Brain microvascular endothelial cell (primary cell): Measurements from ENCODE around the gene ADAMTS2.

Experiments
- DNase-seq: peaks from one replicate; pipeline ENCODE4 v3.0.0-alpha.2; 2020
- H3K27ac ChIP-seq: fragments of 250-450 bp; sonication (Bioruptor Pico); 2 replicates; pipeline ENCODE4 v1.5.1; 2020; ENCODE audit warnings: mild to moderate bottlenecking, moderate library complexity
- H3K27me3 ChIP-seq: fragments of 250-450 bp; sonication (Bioruptor Pico); replicated peaks from 2 replicates; pipeline ENCODE4 v1.5.1; 2020; ENCODE audit warnings: mild to moderate bottlenecking
- H3K36me3 ChIP-seq: fragments of 250-450 bp; sonication (Bioruptor Pico); replicated peaks from 2 replicates; pipeline ENCODE4 v1.5.1; 2020; ENCODE audit warnings: mild to moderate bottlenecking
- H3K4me3 ChIP-seq: 2 replicates; pipeline ENCODE4 v1.5.1; 2011; ENCODE audit warnings: low read depth, mild to moderate bottlenecking, control low read depth, low read length, moderate library complexity
- CTCF ChIP-seq: IDR thresholded peaks from 2 replicates; pipeline ENCODE4 v1.5.1; 2011; ENCODE audit warnings: low read depth, mild to moderate bottlenecking, moderate library complexity, low read length, control low read depth, inconsistent platforms; ENCODE audit errors: missing control alignments
- in situ Hi-C: cut with HindIII; loops from 2 replicates; pipeline ENCODE4 v1.10.0; 2017; ENCODE audit warnings: low sequenced_read_pairs, low pct_ligation_motif_present

ADAMTS2 gene

DNA sequence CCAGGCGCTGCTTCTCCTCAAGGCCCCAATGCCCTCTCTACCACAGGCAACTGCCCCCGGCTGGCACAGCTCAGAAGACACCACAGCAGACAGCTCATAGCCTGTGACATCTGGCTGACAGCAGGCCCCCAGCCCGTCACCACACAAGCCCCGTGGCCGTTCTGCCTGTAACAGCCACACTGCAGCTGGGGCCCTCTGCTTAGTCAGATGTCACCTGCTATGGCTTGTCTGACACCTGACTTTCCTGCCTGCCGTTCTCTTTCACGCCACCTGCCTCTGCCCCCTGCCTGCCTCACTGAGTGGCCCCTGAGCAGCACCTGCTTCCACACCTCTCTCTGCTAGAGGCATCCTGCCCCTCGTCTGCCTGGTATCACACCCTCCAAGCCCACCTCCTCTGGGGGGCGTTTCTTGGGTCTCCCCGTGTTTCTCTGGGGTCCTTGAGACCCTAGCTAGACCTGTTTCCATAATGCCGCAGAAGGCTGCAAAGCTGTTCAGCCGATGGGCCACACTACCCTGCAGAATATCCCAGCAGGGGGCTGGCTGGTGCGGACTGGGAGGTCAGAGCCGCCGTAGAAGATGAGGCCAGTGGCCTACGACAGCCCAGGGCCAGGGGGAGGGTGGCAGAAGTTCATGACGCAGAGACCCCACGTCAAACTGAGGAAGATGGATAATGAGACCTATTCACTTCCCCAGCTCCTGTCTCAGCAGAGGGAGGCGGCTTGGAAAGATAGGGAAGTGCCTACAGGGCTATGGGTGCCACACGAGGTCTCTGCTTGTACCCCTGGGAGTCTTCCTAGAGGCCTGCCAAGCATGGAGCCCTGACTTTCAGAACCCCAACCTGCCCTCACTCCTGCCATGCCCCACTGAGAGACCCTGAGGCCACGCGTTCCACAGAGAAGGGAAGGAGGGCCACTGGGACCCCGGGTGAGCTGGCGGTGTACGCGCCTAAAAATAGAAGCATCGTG lies 190.0 kb downstream of the ADAMTS2 start:
- no peak overlapping the region for H3K27ac ChIP-seq
- TF ChIP-seq CTCF: no peak
- no peak for DNase-seq
- no peak overlapping the region for H3K4me3 ChIP-seq
- peaks cover 8% of the 10 kb centered on the region for H3K36me3 ChIP-seq
- H3K27me3 ChIP-seq: no peaks in the 10 kb centered on the region
- in situ Hi-C loops: no loop called here

- H3K27ac ChIP-seq: no peak overlapping the region
- in situ Hi-C loops: no loop called here
- TF ChIP-seq CTCF: no peak
- no peak overlapping the region for H3K4me3 ChIP-seq
- H3K27me3 ChIP-seq: no peaks in the 10 kb centered on the region
- H3K36me3 ChIP-seq: peaks cover 8% of the 10 kb centered on the region
- no peak for DNase-seq
Observed at GRCh38 chr5:179154346-179154990, 190.8 kb downstream of the ADAMTS2 start.

GRCh38 chr5:179153921-179154345 lies 191.3 kb downstream of the ADAMTS2 start:
- Histone ChIP-seq H3K27me3 (no peaks in the 10 kb centered on the region), H3K27ac (no peak overlapping the region), H3K36me3 (peaks cover 8% of the 10 kb centered on the region), H3K4me3 (no peak overlapping the region)
- TF ChIP-seq CTCF: no peak
- DNase-seq: no peak
- in situ Hi-C loops: no loop called here

DNA sequence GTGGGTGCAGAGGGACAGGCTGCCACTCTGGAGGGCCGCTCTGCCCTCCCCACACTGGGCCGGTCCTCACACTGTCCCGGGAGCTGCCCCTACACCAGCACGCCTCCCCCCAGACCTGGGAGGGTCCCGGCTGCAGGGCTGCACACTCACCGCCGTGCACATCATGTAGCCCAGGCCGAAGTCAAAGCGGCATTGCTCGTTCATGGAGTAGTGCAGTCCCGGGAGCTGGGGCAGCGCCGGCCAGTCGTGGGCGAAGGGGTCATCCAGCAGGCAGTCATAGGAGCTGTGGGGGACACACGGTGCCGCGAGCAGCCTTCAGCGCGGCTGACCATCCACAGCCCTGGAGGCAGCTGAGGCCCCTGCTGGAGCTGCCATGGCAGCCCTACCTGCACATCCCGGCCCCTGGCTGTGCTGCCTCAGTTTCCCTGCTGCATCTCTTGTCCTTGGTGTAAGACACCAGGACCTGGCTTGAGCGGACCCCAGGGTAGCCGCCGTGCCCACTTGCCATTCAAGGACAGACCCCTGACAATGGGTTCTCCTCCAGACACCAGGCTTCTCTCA lies 191.8 kb downstream of the ADAMTS2 start:
- no peak overlapping the region for H3K27ac ChIP-seq
- H3K36me3 ChIP-seq: peaks cover 8% of the 10 kb centered on the region
- no peak for TF ChIP-seq CTCF
- H3K4me3 ChIP-seq: no peak overlapping the region
- no peaks in the 10 kb centered on the region for H3K27me3 ChIP-seq
- in situ Hi-C loops: no loop called here
- no peak for DNase-seq

GRCh38 chr5:179152941-179153340 lies 192.3 kb downstream of the ADAMTS2 start:
- TF ChIP-seq CTCF: no peak
- H3K4me3 ChIP-seq: no peak overlapping the region
- no peak for DNase-seq
- in situ Hi-C loops: no loop called here
- no peaks in the 10 kb centered on the region for H3K27me3 ChIP-seq
- H3K36me3 ChIP-seq: peaks cover 6% of the 10 kb centered on the region
- no peak overlapping the region for H3K27ac ChIP-seq
